Measurements from ENCODE around the gene SRPK1.

DNA sequence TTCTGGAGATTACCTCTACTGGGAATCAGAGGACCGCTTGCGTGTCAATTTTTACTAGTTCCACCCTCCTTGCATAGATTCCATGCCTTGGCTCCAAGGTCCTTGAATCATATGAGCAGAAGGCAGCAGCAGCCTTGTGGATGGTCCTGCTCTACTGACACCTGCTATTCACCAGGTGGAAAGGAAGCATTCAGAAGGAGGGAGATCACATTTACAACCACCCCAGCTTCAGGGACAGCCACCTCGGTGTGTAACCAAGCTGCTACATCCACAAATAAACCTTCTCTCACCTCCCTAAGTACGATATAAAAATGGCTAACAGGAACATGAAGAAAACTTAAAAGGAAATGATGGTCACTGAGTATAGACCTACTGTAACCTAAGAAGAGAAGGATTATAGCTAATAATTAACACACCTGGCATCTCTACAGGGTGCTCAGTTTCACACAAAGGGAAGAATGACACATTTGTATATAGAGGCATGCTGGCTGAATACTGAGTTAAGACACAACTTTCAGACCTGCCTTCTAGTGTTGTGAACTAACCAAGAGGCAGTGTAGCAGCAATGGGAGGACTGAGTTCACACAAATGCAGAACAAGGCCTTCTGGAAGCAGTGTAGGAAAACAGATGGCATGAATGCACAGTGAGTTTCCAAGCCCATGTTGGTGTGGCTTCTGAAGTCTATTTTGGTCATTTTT is 46.3 kb upstream of the SRPK1 start:
- TF ChIP-seq, protein P1, sequence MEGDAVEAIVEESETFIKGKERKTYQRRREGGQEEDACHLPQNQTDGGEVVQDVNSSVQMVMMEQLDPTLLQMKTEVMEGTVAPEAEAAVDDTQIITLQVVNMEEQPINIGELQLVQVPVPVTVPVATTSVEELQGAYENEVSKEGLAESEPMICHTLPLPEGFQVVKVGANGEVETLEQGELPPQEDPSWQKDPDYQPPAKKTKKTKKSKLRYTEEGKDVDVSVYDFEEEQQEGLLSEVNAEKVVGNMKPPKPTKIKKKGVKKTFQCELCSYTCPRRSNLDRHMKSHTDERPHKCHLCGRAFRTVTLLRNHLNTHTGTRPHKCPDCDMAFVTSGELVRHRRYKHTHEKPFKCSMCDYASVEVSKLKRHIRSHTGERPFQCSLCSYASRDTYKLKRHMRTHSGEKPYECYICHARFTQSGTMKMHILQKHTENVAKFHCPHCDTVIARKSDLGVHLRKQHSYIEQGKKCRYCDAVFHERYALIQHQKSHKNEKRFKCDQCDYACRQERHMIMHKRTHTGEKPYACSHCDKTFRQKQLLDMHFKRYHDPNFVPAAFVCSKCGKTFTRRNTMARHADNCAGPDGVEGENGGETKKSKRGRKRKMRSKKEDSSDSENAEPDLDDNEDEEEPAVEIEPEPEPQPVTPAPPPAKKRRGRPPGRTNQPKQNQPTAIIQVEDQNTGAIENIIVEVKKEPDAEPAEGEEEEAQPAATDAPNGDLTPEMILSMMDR (conservative IDR thresholded peaks at IDR 0.05; ENCODE audit: low read length) = no peak
- TF ChIP-seq EZH2phosphoT487 (IDR thresholded peaks at IDR 0.05; ENCODE audit: borderline replicate concordance, low read depth, low read length) = no peak

Measured in OCI-LY7 (cell line).